Stimulated activated CD4-positive, alpha-beta T cell treated with anti-CD3 and anti-CD28 coated beads, Interleukin-12 subunit alpha, Interleukin-12 subunit beta, amount 100 ng/mL, for 24 hours (primary cell): ENCODE data around the gene ZNF684.
"Not testable (repeated sequence)": the region's sequence is repeated elsewhere in the genome, so short reads cannot be mapped to it uniquely, and the experiment has no call there.

ENCODE experiments used
- DNase-seq, 2 experiments: peaks; one replicate each; pipeline ENCODE4 v3.0.0-alpha.2; 2020; ENCODE audit warnings: low read depth in 2 of 2

Gene ZNF684

DNA sequence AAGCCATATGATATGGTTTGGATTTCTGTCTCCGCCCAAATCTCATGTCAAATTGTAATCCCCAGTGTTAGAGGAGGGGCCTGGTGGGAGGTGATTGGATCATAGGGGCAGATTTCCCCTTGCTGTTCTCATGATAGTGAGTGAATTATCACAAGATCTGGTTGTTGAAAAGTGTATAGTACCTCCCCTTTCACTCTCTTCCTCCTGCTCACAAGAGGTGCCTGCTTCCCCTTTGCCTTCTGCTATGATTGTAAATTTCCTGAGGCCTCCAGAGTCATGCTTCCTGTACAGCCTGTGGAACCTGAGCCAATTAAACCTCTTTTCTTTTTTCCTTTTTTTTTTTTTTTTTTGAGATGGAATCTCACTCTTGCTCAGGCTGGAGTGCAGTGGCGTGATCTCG lies 43.4 kb downstream of the ZNF684 start:
- not testable (repeated sequence) for DNase-seq

DNA sequence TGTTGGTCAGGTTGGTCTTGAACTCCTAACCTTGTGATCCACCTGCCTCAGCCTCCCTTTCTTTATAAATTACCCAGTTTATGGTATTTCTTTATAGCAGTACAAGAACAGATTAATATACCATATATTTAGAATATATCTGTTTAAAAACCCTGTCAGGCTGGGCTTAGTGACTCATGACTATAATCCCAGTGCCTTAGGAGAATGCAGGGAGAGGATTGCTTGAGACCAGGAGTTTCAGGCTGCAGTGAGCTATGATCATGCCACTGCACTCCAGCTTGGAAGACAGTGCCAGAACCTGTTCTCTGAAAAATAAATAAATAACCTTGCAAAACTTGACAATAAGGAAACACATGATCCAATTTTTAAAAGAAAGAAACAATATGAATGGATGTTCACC lies 43.9 kb downstream of the ZNF684 start:
- DNase-seq = no peak

DNA sequence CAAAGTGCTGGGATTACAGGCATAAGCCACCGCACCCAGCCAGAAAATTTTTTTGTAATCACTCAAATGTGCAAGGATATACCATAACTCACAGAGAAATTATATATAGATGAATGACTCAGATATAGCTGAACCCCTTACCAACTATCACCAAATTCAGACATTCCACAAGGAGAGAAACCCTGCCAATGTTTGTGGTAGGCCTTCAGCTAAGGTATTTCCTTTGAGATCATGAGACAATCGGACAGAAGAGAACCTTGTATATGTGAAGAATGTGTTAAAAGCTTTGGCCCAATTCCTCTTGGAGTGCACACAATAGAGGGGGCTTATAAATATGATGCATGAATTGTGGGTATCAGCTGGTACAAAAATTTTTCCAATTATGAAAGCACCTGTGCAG lies 50.7 kb downstream of the ZNF684 start:
- DNase-seq = no peak

DNA sequence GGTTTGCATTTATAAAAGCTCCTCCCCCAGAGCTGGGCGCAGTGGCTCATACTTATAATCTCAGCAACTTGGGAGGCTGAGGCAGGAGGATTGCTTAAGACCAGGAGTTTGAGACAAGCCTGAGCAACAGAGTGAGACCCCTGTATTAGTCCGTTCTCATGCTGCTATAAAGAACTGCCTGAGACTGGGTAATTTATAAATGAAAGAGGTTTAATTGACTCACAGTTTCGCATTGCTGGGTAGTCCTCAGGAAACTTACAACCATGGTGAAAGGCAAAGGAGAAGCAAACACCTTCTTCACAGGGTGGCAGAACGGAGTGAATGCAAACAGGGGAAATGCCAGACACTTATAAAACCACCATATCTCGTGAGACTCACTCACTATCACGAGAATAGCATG lies 52.5 kb downstream of the ZNF684 start:
- no peak for DNase-seq

DNA sequence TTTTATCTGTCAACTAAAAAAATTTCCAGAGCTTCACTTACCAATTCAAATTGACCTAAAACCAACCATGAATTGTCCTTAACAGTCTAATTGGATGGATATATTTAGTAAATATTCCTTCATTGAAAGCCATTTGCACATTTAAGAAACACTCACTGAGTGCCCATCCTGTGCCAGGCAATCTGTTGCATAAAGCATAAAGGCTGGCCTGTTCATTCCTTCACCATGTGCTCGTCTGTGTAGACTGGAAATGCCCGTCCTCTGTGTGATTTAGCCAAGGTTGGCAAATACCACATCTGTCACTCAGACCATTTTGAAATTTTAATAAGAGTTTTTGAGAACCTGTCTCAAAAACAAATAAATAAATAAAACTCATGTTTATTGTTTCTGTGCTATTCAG lies 57.1 kb downstream of the ZNF684 start:
- DNase-seq = no peak

DNA sequence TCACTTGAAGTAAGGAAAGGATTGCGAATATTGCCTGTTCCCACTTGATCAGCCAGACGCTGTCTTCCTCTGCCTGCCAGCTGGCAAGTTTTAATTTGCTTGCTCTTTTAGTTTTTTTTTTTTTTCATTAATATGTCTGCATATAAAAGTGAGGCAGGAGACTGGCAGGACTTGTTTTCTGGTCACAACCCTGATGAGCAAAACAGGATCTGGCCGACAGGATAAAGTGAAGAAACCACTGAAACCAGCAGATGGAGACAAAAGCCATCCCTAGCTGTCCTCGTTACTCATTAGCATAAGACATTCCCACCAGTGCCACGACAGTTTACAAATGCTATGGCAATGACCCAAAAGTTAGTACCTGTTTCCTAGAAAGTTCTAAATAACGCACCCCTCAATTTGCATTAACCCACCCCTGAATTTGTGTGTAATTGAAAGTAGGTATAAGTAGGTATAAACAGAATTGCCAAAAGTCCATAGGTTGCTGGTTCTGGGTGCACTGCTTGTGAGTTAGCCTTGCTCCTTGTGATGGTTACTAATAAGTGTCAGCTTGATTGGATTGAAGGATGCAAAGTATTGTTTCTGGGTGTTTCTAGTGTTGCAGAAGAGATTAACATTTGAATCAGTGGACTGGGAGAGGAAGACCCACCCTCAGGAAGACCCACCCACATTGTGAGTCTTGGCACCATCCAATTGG lies 60.8 kb downstream of the ZNF684 start:
- DNase-seq = no peak

DNA sequence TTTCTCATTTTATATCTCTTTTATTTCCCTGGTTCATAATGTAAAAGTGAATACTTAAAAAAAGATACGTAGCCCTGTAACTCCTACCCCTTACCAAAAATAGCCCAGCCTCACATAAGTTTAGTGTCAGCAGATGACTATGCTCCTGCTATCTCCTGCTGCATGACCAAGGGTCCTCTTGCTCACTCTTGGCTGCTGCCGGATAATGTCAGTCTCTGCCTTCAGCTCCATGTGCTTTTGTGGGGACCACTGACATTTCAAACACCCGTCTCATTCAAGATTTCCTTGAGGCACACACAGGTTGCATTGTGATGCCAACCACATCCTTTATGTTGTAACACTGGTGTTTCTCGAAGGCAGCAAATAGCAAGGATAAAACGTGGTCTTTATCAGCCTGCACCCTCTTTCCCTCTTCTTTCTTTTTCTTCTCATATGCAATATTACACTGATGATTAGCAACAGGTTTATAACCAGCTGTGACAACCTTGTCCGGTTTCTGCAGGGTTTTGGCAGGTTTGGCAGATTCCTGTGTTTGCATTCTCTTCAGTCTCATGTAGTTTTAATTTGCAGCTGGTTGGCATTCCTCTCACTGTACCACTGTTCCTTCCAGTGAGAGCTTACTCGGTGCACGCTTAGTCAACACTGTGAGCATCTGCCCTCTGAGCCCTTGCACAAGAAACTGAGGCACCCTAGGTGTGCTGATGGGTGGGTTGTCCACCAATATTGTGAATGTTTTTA lies 62.2 kb downstream of the ZNF684 start:
- no peak for DNase-seq

DNA sequence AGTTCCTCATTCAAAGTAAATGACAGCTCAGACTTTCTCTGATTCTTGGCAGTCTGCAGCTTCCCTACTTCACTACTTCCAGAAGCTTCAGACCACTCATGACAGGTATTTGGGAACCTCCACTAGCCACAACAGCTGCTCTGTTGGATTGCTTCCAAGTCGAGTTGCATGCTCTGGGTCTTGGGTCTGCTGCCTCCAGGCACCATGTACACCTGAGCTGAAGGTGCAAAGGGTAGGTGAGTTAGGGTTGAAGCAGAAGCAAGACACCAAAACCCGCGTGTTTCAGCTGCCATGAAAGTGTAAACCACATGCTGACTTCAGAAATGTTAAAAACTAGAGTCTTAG lies 62.7 kb downstream of the ZNF684 start:
- DNase-seq = no peak

DNA sequence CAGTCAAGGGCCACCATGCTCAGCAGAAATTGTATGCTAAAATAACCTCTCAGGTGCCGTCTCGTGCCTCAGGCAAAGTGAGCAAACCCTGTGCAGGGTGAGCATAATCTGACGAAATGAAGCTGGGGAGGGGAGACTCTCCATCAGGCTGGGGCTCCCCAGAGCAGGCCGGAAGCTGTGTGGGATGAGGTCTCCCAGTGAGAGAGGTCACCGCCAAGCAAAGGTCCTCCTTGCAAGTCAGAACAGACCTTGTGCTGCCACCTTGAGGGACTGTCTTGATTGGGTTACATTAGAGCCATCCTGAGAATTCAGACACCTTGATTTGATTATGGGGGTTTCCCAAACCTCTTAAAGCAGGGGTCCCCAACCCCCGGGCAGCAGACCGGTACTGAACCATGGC lies 64.2 kb downstream of the ZNF684 start:
- DNase-seq = no peak
